Measurements from ENCODE around the gene RHOT2. TPM values are rescaled to one million over a fixed set of nuclear protein-coding genes. Genes with fewer than 3 reads are reported as not detected.
A peak's percentile ranks its signal among the peaks of the same experiment; 100 is the strongest.

The RHOT2 gene
- total RNA-seq, 1 experiment from 2014 or later: 143 TPM

DNA sequence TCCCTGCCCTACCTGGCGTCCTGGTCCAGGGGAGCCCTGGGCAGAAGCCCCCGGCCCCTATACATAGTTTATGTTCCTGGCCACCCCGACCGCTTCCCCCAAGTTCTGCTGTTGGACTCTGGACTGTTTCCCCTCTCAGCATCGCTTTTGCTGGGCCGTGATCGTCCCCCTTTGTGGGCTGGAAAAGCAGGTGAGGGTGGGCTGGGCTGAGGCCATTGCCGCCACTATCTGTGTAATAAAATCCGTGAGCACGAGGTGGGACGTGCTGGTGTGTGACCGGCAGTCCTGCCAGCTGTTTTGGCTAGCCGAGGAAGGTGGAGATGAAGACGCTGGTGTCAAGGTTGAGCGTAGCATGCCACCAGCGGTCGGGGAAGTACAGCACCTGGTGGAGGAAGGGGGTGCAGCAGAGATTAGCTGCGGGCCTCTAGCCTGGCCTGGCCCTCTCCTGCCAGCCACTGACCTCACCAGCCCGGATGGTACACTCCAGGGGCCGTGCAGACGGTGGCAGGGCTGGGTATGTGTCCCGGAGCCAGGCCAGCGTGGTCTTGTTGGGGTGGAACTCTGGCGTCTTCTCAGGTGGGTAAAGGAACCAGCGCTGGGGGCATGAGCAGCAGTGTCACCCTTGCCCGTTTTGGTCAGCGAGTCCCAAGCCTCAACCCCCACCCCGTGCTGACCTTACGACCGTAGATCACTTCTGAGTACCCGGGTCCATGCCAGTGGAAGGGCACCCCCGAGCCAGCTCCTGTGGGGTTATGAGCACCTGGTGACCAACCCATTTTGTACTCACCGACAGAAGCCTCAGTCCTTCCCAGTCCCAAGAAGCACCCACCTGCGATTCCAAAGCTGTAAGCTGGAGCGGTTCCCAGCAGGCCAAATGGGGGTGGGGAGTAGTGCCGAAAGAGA is 14.8 kb downstream of the RHOT2 start:
- no peaks in the 10 kb centered on the region for H3K27me3 ChIP-seq (ENCODE audit: insufficient read depth, low read depth)
- H3K4me1 ChIP-seq (replicated peaks; ENCODE audit: insufficient read depth): peaks cover 33% of the 10 kb centered on the region
- no peaks in the 10 kb centered on the region for H3K9me2 ChIP-seq (ENCODE audit: insufficient read depth)
- no TSS peak for BruUV-seq (replicated peaks)
- CTCF ChIA-PET: no interaction called here
- TF ChIP-seq, protein P1, sequence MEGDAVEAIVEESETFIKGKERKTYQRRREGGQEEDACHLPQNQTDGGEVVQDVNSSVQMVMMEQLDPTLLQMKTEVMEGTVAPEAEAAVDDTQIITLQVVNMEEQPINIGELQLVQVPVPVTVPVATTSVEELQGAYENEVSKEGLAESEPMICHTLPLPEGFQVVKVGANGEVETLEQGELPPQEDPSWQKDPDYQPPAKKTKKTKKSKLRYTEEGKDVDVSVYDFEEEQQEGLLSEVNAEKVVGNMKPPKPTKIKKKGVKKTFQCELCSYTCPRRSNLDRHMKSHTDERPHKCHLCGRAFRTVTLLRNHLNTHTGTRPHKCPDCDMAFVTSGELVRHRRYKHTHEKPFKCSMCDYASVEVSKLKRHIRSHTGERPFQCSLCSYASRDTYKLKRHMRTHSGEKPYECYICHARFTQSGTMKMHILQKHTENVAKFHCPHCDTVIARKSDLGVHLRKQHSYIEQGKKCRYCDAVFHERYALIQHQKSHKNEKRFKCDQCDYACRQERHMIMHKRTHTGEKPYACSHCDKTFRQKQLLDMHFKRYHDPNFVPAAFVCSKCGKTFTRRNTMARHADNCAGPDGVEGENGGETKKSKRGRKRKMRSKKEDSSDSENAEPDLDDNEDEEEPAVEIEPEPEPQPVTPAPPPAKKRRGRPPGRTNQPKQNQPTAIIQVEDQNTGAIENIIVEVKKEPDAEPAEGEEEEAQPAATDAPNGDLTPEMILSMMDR (conservative IDR thresholded peaks at IDR 0.05): no peak
- no peak for TF ChIP-seq EZH2 (IDR thresholded peaks at IDR 0.05; ENCODE audit: low read depth)
- peak overlapping the region; percentile 83 for H3K4me3 ChIP-seq
- peaks cover 30% of the 10 kb centered on the region for H4K20me1 ChIP-seq (ENCODE audit: insufficient read depth)
- H3K9me3 ChIP-seq (ENCODE audit: insufficient read depth, low read depth): no peaks in the 10 kb centered on the region
- H3F3A ChIP-seq (ENCODE audit: insufficient read depth, low read depth): peaks cover 40% of the 10 kb centered on the region; the same call in 1 of the 2 replicates
- intact Hi-C loops (cut with micrococcal nuclease; ENCODE audit: unreplicated experiment): loop anchor here (5.0 kb wide), 1 partner anchor 155 kb away; the partner anchor contains the start of gene CAPN15
- H3K4me2 ChIP-seq: peak overlapping the region; percentile 86
- H3K36me3 ChIP-seq (ENCODE audit: low read depth): no peaks in the 10 kb centered on the region; the same call in 1 of the 2 replicates
- no peak overlapping the region for H3K27ac ChIP-seq
- H2AFZ ChIP-seq: no peak overlapping the region
- no peak for DNase-seq
- H3K79me2 ChIP-seq (ENCODE audit: low read depth): peaks cover 33% of the 10 kb centered on the region
- POLR2A ChIA-PET (ENCODE audit: unreplicated experiment): interaction anchor here (0.6 kb wide), 1 partner anchor 112 kb away, joined by 7 read pairs; no protein-coding TSS in a partner anchor

DNA sequence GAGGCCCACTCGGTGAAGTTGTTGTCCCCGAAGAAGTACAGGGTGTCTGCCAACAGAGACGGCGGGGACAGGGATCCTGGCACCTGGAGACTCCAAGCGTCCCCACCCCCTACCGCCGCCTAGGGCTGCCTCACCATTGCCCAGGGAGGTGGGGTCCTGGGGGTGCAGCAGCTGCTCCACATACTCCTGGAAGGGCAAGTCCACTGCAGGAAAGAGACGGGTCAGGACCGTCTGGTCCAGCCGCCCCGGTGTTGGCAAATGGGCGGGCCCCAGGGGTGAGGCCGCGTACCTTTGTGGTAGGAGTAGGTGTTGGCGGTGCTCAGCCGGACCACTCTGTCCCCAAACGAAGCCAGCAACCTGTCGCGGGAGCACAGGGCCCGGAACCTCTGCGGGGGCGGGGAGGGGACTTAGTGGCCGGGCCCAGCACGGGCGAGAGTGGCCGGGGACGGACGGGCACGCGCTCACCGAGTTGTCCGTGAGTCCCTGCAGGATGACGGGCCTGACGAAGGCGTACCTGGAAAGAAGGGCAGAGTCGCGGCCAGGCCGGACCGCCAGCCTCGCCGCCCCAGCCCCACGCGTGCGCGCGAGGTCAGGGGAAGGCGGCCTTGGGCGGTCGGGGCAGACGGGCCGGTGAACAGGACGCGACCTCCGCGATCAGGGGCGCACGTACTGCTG is 15.6 kb downstream of the RHOT2 start:
- no peak for DNase-seq
- Histone ChIP-seq H2AFZ (no peak overlapping the region), H3K27ac (no peak overlapping the region), H3K9me3 (ENCODE audit: insufficient read depth, low read depth) (no peaks in the 10 kb centered on the region), H3K27me3 (ENCODE audit: insufficient read depth, low read depth) (no peaks in the 10 kb centered on the region), H3K4me2 (peak overlapping the region; percentile 86), H3K4me1 (replicated peaks; ENCODE audit: insufficient read depth) (peaks cover 33% of the 10 kb centered on the region), H3K4me3 (peak overlapping the region; percentile 83), H3K36me3 (ENCODE audit: low read depth) (no peaks in the 10 kb centered on the region; the same call in 1 of the 2 replicates), H4K20me1 (ENCODE audit: insufficient read depth) (peaks cover 30% of the 10 kb centered on the region), H3K79me2 (ENCODE audit: low read depth) (peaks cover 33% of the 10 kb centered on the region), H3K9me2 (ENCODE audit: insufficient read depth) (no peaks in the 10 kb centered on the region), H3F3A (ENCODE audit: insufficient read depth, low read depth) (peaks cover 41% of the 10 kb centered on the region; the same call in 1 of the 2 replicates)
- BruUV-seq (replicated peaks): no TSS peak
- CTCF ChIA-PET: no interaction called here
- intact Hi-C loops (cut with micrococcal nuclease; ENCODE audit: unreplicated experiment): loop anchor here (5.0 kb wide), 1 partner anchor 156 kb away; the partner anchor contains the start of gene CAPN15
- TF ChIP-seq EZH2 (IDR thresholded peaks at IDR 0.05; ENCODE audit: low read depth): no peak
- TF ChIP-seq, protein P1 (conservative IDR thresholded peaks at IDR 0.05): no peak
- POLR2A ChIA-PET (ENCODE audit: unreplicated experiment): no interaction called here

DNA sequence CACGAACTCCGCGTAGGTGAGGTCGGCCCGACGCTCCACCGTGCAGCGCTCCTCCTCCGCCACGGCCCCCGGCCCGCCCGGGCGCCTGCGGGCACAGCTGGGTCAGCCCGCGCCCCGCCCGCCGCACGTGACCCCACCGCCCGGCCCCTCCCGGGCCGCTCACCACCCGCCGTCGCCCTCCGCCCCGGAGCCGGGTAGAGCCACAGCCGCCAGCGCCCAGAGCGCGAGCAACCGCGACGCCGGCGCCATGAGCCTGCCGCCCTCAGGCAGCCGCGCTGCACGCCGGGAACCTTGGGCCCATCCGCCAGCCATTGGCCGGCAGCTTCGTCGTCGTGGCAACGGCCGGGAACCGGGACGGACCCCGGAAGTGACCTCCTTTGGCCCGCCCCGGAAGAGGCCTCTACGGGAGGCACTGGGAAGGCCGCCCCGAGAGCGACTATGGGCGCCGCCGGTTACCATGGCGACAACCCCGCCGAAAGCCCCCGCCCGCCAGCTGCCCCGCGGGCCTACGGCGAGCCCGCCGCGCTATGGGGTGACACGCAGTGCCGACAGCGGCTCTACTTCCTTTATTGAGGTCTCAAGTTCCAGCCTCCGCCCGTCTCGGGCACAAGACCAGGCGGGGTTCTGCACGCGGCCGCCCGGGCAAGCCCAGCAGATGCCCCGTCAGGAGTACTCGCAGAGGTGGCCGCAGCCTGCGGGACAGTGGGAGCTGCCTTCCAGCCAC is 16.3 kb downstream of the RHOT2 start, which contains the start of gene JMJD8:
JMJD8 (minus strand) TSS at position 264 of the 724 bp plus-strand sequence; CDS start at position 249, 15 bp downstream.
- H3K36me3 ChIP-seq (ENCODE audit: low read depth): no peaks in the 10 kb centered on the region; the same call in 1 of the 2 replicates
- ChIA-PET POLR2A (ENCODE audit: unreplicated experiment) (no interaction called here), CTCF (no interaction called here)
- BruUV-seq (replicated peaks): no TSS peak
- H3K4me3 ChIP-seq: peak within 1 kb of the TSS; percentile 83
- H3K79me2 ChIP-seq (ENCODE audit: low read depth): peaks cover 39% of the 10 kb centered on the region
- H3K4me2 ChIP-seq: peak within 1 kb of the TSS; percentile 86
- intact Hi-C loops (cut with micrococcal nuclease; ENCODE audit: unreplicated experiment): loop anchor here (5.0 kb wide), 1 partner anchor 157 kb away; the partner anchor contains the start of gene CAPN15
- H3K9me3 ChIP-seq (ENCODE audit: insufficient read depth, low read depth): no peaks in the 10 kb centered on the region
- peaks cover 34% of the 10 kb centered on the region; the same call in 1 of the 2 replicates for H3F3A ChIP-seq (ENCODE audit: insufficient read depth, low read depth)
- no peaks in the 10 kb centered on the region for H3K27me3 ChIP-seq (ENCODE audit: insufficient read depth, low read depth)
- peaks cover 30% of the 10 kb centered on the region for H4K20me1 ChIP-seq (ENCODE audit: insufficient read depth)
- DNase-seq: peak; percentile 92 to 99
- H3K9me2 ChIP-seq (ENCODE audit: insufficient read depth): no peaks in the 10 kb centered on the region
- H3K27ac ChIP-seq: no peak within 1 kb of the TSS
- peaks cover 37% of the 10 kb centered on the region for H3K4me1 ChIP-seq (replicated peaks; ENCODE audit: insufficient read depth)
- peak within 1 kb of the TSS; percentile 68; the same call in 1 of the 2 replicates for H2AFZ ChIP-seq
- TF ChIP-seq, protein P1 (conservative IDR thresholded peaks at IDR 0.05): no peak
- TF ChIP-seq EZH2 (IDR thresholded peaks at IDR 0.05; ENCODE audit: low read depth): no peak

All from PC-9 (cell line).